Chondrocyte (in vitro differentiated cells): ENCODE results near the gene TCP11L2. TPM values are rescaled to one million over a fixed set of nuclear protein-coding genes. Genes with fewer than 3 reads are reported as not detected.

Source experiments
- DNase-seq: peaks from one replicate; pipeline ENCODE4 v3.0.0; 2021; ENCODE audit warnings: mixed read lengths, low spot score
- H3K27ac Mint-ChIP-seq: one replicate; pipeline ENCODE4 v1.8.0; 2021; ENCODE audit warnings: mild to moderate bottlenecking, moderate library complexity, mixed read lengths; ENCODE audit not compliant: unreplicated experiment
- H3K27me3 Mint-ChIP-seq: 2 replicates; pipeline ENCODE4 v1.8.0; 2021; ENCODE audit warnings: low read depth, mixed read lengths
- H3K36me3 Mint-ChIP-seq: 2 replicates; pipeline ENCODE4 v1.8.0; 2021; ENCODE audit warnings: low read depth, mixed read lengths
- H3K4me1 Mint-ChIP-seq: 2 replicates; pipeline ENCODE4 v1.8.0; 2021; ENCODE audit warnings: low read depth, mild to moderate bottlenecking, mixed read lengths
- H3K4me3 Mint-ChIP-seq: one replicate; pipeline ENCODE4 v1.8.0; 2021; ENCODE audit warnings: mild to moderate bottlenecking, moderate library complexity, mixed read lengths; ENCODE audit not compliant: unreplicated experiment
- H3K9me3 Mint-ChIP-seq: 2 replicates; pipeline ENCODE4 v1.8.0; 2021; ENCODE audit warnings: low read depth, mixed read lengths
- total RNA-seq: library from RNA; stranded (reverse); gene quantifications from 3 replicates; pipeline ENCODE4 v1.2.1, GENCODE V29; 2021
- TF ChIP-seq, protein P1 (sequence below): fragments of 200-600 bp; sonication (generic); IDR thresholded peaks from 2 replicates; pipeline ENCODE4 v1.5.0; 2021; ENCODE audit warnings: antibody characterized with exemption, mild to moderate bottlenecking, moderate library complexity

The TCP11L2 gene
- total RNA-seq, 1 donor from 2014 or later, result 31.2 TPM

DNA sequence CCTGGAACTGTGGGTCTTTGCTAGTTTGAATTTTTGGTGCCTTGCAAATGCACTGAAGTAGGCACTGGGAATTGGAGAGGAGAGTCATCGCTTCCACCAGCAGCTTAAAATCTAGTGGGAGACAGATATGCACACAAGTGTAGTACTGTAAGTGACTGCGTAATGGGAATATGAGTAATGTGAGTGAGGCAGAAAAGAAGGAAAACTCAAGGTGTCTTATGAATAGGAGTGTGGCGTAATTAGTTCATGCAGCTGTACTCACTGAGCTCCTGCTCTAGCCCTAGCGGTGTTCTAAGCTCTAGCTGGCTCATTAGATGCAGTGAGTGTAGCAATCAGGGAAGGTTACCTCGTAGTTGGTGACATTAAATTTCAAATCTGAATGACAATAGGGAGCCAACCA, 2.8 kb downstream of the TCP11L2 start:
- TF ChIP-seq, protein P1, sequence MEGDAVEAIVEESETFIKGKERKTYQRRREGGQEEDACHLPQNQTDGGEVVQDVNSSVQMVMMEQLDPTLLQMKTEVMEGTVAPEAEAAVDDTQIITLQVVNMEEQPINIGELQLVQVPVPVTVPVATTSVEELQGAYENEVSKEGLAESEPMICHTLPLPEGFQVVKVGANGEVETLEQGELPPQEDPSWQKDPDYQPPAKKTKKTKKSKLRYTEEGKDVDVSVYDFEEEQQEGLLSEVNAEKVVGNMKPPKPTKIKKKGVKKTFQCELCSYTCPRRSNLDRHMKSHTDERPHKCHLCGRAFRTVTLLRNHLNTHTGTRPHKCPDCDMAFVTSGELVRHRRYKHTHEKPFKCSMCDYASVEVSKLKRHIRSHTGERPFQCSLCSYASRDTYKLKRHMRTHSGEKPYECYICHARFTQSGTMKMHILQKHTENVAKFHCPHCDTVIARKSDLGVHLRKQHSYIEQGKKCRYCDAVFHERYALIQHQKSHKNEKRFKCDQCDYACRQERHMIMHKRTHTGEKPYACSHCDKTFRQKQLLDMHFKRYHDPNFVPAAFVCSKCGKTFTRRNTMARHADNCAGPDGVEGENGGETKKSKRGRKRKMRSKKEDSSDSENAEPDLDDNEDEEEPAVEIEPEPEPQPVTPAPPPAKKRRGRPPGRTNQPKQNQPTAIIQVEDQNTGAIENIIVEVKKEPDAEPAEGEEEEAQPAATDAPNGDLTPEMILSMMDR, result no peak
- no peak overlapping the region for H3K4me3 Mint-ChIP-seq
- no peaks in the 10 kb centered on the region for H3K27me3 Mint-ChIP-seq
- peaks cover 51% of the 10 kb centered on the region for H3K4me1 Mint-ChIP-seq
- no peak for DNase-seq
- no peaks in the 10 kb centered on the region for H3K36me3 Mint-ChIP-seq
- H3K27ac Mint-ChIP-seq, result no peak overlapping the region
- no peaks in the 10 kb centered on the region for H3K9me3 Mint-ChIP-seq

GRCh38 chr12:106307181-106307580, 4.6 kb downstream of the TCP11L2 start:
- H3K36me3 Mint-ChIP-seq, result no peaks in the 10 kb centered on the region
- no peak overlapping the region for H3K4me3 Mint-ChIP-seq
- H3K9me3 Mint-ChIP-seq, result no peaks in the 10 kb centered on the region
- H3K4me1 Mint-ChIP-seq, result peaks cover 40% of the 10 kb centered on the region
- no peak overlapping the region for H3K27ac Mint-ChIP-seq
- TF ChIP-seq, protein P1, result no peak
- DNase-seq, result no peak
- H3K27me3 Mint-ChIP-seq, result no peaks in the 10 kb centered on the region

DNA sequence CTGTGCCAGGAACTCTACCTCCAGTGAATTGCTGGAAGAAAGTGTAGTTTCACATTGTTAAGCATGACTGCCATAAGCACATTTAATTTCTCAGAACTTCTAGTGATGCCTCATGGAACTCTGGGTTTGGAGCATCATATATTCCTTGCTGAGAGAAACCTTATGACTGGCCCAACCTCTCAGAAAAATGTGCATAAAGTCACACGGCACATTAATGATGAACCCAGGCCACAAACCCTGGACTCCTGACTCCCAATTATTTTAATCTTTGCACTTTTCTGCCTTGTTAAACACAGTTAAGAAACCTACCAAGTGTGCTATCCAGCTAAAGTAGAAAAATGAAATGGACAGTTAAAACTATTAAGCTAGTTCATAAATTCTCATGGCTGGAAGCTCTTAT, 5.6 kb downstream of the TCP11L2 start:
- TF ChIP-seq, protein P1, result no peak
- no peak overlapping the region for H3K27ac Mint-ChIP-seq
- no peak overlapping the region for H3K4me3 Mint-ChIP-seq
- no peaks in the 10 kb centered on the region for H3K27me3 Mint-ChIP-seq
- peaks cover 40% of the 10 kb centered on the region for H3K4me1 Mint-ChIP-seq
- DNase-seq, result no peak
- no peaks in the 10 kb centered on the region for H3K9me3 Mint-ChIP-seq
- no peaks in the 10 kb centered on the region for H3K36me3 Mint-ChIP-seq

- H3K36me3 Mint-ChIP-seq, result no peaks in the 10 kb centered on the region
- no peak overlapping the region for H3K4me3 Mint-ChIP-seq
- H3K27me3 Mint-ChIP-seq, result no peaks in the 10 kb centered on the region
- no peak for DNase-seq
- H3K4me1 Mint-ChIP-seq, result peaks cover 37% of the 10 kb centered on the region
- no peaks in the 10 kb centered on the region for H3K9me3 Mint-ChIP-seq
- H3K27ac Mint-ChIP-seq, result peak overlapping the region; percentile 73
- TF ChIP-seq, protein P1, result no peak
Measured at GRCh38 chr12:106308611-106309010, 6.1 kb downstream of the TCP11L2 start.

DNA sequence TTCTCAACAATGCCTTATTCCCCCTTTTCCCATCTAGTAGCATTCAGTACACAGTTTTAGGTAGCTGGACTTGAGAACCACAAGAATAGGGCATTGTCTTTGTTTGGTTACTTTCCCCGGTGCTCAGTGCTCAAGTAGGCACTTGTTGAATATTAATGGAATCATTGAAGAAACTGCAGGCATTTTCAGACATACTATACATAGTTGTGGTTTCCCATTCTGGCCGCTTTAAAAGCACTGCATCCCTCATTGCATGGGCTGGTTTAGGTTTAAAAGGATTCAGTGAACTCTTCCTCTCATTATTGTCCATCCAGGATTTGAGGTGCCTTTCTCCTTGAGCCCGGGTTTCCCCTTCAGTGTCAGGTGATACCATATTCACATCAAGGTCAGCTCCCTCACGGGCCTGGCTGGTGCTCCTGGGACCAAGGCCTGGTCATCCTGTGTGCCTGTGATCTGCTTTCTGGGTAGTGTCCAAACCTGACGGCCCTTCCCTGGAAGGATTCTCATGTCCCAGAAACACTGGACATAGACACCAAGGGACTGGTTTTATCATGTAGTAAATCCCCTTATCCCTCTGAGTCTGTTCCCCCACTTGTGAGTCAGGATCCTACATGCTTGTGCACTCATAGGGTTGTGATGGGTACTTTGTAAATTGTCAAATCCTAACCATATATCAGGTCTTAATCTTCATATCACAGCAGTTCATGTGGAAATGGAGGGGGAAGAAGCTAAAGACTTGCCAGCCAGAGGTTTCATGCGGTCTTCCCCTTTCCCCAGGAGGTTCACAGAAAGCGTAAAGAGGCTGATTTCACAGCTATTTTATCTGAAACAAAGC, 7.4 kb downstream of the TCP11L2 start:
- Mint-ChIP-seq H3K4me3 (no peak overlapping the region), H3K4me1 (peaks cover 31% of the 10 kb centered on the region), H3K27ac (peak overlapping the region; percentile 94), H3K27me3 (no peaks in the 10 kb centered on the region), H3K36me3 (no peaks in the 10 kb centered on the region), H3K9me3 (no peaks in the 10 kb centered on the region)
- TF ChIP-seq, protein P1, result no peak
- DNase-seq, result no peak
